ENCODE results near the gene CCNK. TPM values are rescaled to one million over a fixed set of nuclear protein-coding genes. Genes with fewer than 3 reads are reported as not detected.

The CCNK gene
- total RNA-seq, 1 experiment from 2014 or later = 19.0 TPM

GRCh38 chr14:99507860-99508640 is 26.8 kb downstream of the CCNK start:
- H3K4me3 ChIP-seq = no peak overlapping the region
- no TSS peak for BruUV-seq (replicated peaks)
- no peaks in the 10 kb centered on the region for H3K4me1 ChIP-seq (replicated peaks; ENCODE audit: insufficient read depth)
- H3K27me3 ChIP-seq (ENCODE audit: insufficient read depth, low read depth) = no peaks in the 10 kb centered on the region
- no peak overlapping the region for H3K4me2 ChIP-seq
- no peak for TF ChIP-seq EZH2 (IDR thresholded peaks at IDR 0.05; ENCODE audit: low read depth)
- no peak for TF ChIP-seq CTCF (conservative IDR thresholded peaks at IDR 0.05)
- no peak for DNase-seq
- no peaks in the 10 kb centered on the region for H3K9me2 ChIP-seq (ENCODE audit: insufficient read depth)
- CTCF ChIA-PET = interaction anchor here (0.5 kb wide), 1 partner anchor 11 kb away, joined by 7 read pairs; no protein-coding TSS in a partner anchor
- H3K79me2 ChIP-seq (ENCODE audit: low read depth) = no peaks in the 10 kb centered on the region
- H2AFZ ChIP-seq = no peak overlapping the region
- H4K20me1 ChIP-seq (ENCODE audit: insufficient read depth) = no peaks in the 10 kb centered on the region
- H3F3A ChIP-seq (ENCODE audit: insufficient read depth, low read depth) = no peaks in the 10 kb centered on the region
- POLR2A ChIA-PET (ENCODE audit: unreplicated experiment) = no interaction called here
- intact Hi-C loops (cut with micrococcal nuclease; ENCODE audit: unreplicated experiment) = no loop called here
- no peaks in the 10 kb centered on the region for H3K9me3 ChIP-seq (ENCODE audit: insufficient read depth, low read depth)
- no peak overlapping the region for H3K27ac ChIP-seq
- H3K36me3 ChIP-seq (ENCODE audit: low read depth) = no peaks in the 10 kb centered on the region

GRCh38 chr14:99508896-99509629 is 27.9 kb downstream of the CCNK start:
- no peak overlapping the region for H3K4me2 ChIP-seq
- H3F3A ChIP-seq (ENCODE audit: insufficient read depth, low read depth) = no peaks in the 10 kb centered on the region
- H3K36me3 ChIP-seq (ENCODE audit: low read depth) = no peaks in the 10 kb centered on the region
- H4K20me1 ChIP-seq (ENCODE audit: insufficient read depth) = no peaks in the 10 kb centered on the region
- no peaks in the 10 kb centered on the region for H3K9me3 ChIP-seq (ENCODE audit: insufficient read depth, low read depth)
- CTCF ChIA-PET = no interaction called here
- no peaks in the 10 kb centered on the region for H3K9me2 ChIP-seq (ENCODE audit: insufficient read depth)
- no peaks in the 10 kb centered on the region for H3K27me3 ChIP-seq (ENCODE audit: insufficient read depth, low read depth)
- no peaks in the 10 kb centered on the region for H3K4me1 ChIP-seq (replicated peaks; ENCODE audit: insufficient read depth)
- POLR2A ChIA-PET (ENCODE audit: unreplicated experiment) = no interaction called here
- no peak overlapping the region for H3K27ac ChIP-seq
- no peak overlapping the region for H2AFZ ChIP-seq
- DNase-seq = no peak
- no peak for TF ChIP-seq CTCF (conservative IDR thresholded peaks at IDR 0.05)
- no peak for TF ChIP-seq EZH2 (IDR thresholded peaks at IDR 0.05; ENCODE audit: low read depth)
- no peak overlapping the region for H3K4me3 ChIP-seq
- BruUV-seq (replicated peaks) = no TSS peak
- intact Hi-C loops (cut with micrococcal nuclease; ENCODE audit: unreplicated experiment) = no loop called here
- H3K79me2 ChIP-seq (ENCODE audit: low read depth) = no peaks in the 10 kb centered on the region

GRCh38 chr14:99509871-99510555 is 28.8 kb downstream of the CCNK start:
- ChIA-PET POLR2A (ENCODE audit: unreplicated experiment) (no interaction called here), CTCF (no interaction called here)

More at GRCh38 chr14:99509871-99510555, 28.8 kb downstream of the CCNK start:
- Histone ChIP-seq H3K4me2 (no peak overlapping the region), H3K36me3 (ENCODE audit: low read depth) (no peaks in the 10 kb centered on the region), H3K27ac (no peak overlapping the region), H4K20me1 (ENCODE audit: insufficient read depth) (no peaks in the 10 kb centered on the region), H3K27me3 (ENCODE audit: insufficient read depth, low read depth) (no peaks in the 10 kb centered on the region), H3K9me2 (ENCODE audit: insufficient read depth) (no peaks in the 10 kb centered on the region), H3K79me2 (ENCODE audit: low read depth) (no peaks in the 10 kb centered on the region), H2AFZ (no peak overlapping the region), H3K4me3 (no peak overlapping the region), H3F3A (ENCODE audit: insufficient read depth, low read depth) (no peaks in the 10 kb centered on the region), H3K9me3 (ENCODE audit: insufficient read depth, low read depth) (no peaks in the 10 kb centered on the region), H3K4me1 (replicated peaks; ENCODE audit: insufficient read depth) (no peaks in the 10 kb centered on the region)
- TF ChIP-seq CTCF (conservative IDR thresholded peaks at IDR 0.05) = no peak
- no peak for TF ChIP-seq EZH2 (IDR thresholded peaks at IDR 0.05; ENCODE audit: low read depth)
- no peak for DNase-seq
- intact Hi-C loops (cut with micrococcal nuclease; ENCODE audit: unreplicated experiment) = no loop called here
- BruUV-seq (replicated peaks) = no TSS peak
